Activated T-cell treated with anti-CD3 and anti-CD28 coated beads, Interleukin-2, amount 50 U/mL, for 72 hours (primary cell): ENCODE data around the gene IGFBP1. TPM values are rescaled to one million over a fixed set of nuclear protein-coding genes. Genes with fewer than 3 reads are reported as not detected.
"Not testable (repeated sequence)": the region's sequence is repeated elsewhere in the genome, so short reads cannot be mapped to it uniquely, and the experiment has no call there.

ENCODE experiments used
- ATAC-seq, 2 donors: fragments of 150-1000 bp; cut with Tn5 transposase; replicated peaks in 1 of 2; 2 replicates each; pipeline ENCODE4 v1.10.0; 2021; ENCODE audit warnings: moderate library complexity in 2 of 2, mild to moderate bottlenecking in 1 of 2
- DNase-seq, 2 donors: peaks; one replicate each; pipeline ENCODE4 v3.0.0; 2021 to 2022; ENCODE audit warnings: mixed read lengths in 1 of 2
- H3K27ac Mint-ChIP-seq: one replicate; pipeline ENCODE4 v1.8.0; 2022; ENCODE audit warnings: mild to moderate bottlenecking, moderate library complexity, mixed read lengths
- H3K27me3 Mint-ChIP-seq: one replicate; pipeline ENCODE4 v1.8.0; 2022; ENCODE audit warnings: low read depth, mixed read lengths
- H3K36me3 Mint-ChIP-seq, 2 donors: one replicate each; pipeline ENCODE4 v1.8.0; 2022; ENCODE audit warnings: mixed read lengths in 2 of 2, mild to moderate bottlenecking in 1 of 2; ENCODE audit not compliant: insufficient read depth in 2 of 2
- H3K4me1 Mint-ChIP-seq: one replicate; pipeline ENCODE4 v1.8.0; 2022; ENCODE audit warnings: low read depth, mixed read lengths
- H3K4me3 Mint-ChIP-seq, 2 donors: one replicate each; pipeline ENCODE4 v1.8.0; 2022; ENCODE audit warnings: mild to moderate bottlenecking in 2 of 2, mixed read lengths in 2 of 2, moderate library complexity in 2 of 2
- H3K9me3 Mint-ChIP-seq, 2 donors: one replicate each; pipeline ENCODE4 v1.8.0; 2022; ENCODE audit warnings: mixed read lengths in 2 of 2
- total RNA-seq, 2 donors: library from RNA; stranded (reverse); gene quantifications; one replicate each; pipeline ENCODE4 v1.2.3, GENCODE V29; 2022

IGFBP1 gene
- not detected for total RNA-seq

DNA sequence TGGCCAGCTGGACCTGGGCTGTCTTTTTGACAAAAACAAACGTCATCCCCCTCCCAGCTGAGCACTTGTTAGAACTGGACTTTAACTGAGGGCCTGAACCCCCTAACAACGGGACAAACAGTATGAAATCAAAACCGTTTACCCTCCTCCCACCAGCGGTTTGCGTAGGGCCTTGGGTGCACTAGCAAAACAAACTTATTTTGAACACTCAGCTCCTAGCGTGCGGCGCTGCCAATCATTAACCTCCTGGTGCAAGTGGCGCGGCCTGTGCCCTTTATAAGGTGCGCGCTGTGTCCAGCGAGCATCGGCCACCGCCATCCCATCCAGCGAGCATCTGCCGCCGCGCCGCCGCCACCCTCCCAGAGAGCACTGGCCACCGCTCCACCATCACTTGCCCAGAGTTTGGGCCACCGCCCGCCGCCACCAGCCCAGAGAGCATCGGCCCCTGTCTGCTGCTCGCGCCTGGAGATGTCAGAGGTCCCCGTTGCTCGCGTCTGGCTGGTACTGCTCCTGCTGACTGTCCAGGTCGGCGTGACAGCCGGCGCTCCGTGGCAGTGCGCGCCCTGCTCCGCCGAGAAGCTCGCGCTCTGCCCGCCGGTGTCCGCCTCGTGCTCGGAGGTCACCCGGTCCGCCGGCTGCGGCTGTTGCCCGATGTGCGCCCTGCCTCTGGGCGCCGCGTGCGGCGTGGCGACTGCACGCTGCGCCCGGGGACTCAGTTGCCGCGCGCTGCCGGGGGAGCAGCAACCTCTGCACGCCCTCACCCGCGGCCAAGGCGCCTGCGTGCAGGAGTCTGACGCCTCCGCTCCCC is at the start of gene IGFBP1:
Gene IGFBP1, plus strand, starts transcription at position 304 of the 808 bp plus-strand sequence. Its CDS starts 165 bp downstream, at position 469.
- Mint-ChIP-seq H3K36me3 (no peaks in the 10 kb centered on the region), H3K27me3 (peaks cover 65% of the 10 kb centered on the region), H3K27ac (no peak within 1 kb of the TSS), H3K4me3 (peak within 1 kb of the TSS; percentile 46 to 47), H3K4me1 (no peaks in the 10 kb centered on the region), H3K9me3 (no peaks in the 10 kb centered on the region)
- ATAC-seq (peak; percentile 13 to 25), DNase-seq (peak in 1 of 2 donors; percentile 10)

DNA sequence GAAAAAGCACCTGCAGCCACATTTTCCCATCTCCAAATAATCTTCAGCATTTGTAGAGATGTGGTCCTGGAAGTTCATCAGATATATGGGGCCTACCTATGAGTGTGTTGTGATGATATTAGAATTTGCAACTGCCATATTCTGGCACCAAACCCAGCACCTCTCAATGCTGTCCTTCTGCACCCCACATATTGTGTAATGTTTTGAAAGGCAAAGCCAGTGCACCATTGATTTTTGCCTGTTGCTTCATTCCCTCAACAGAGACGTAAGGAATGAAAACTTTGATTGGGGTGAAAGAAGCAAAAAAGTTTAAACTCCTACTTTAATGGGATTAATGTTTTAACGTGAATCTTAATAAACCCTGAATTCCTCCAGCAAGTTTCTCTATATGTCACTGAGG is 49.4 kb upstream of the IGFBP1 start:
- H3K4me1 Mint-ChIP-seq, DNase-seq, ATAC-seq, H3K4me3 Mint-ChIP-seq, H3K36me3 Mint-ChIP-seq, H3K9me3 Mint-ChIP-seq, H3K27me3 Mint-ChIP-seq, H3K27ac Mint-ChIP-seq: not testable (repeated sequence)

DNA sequence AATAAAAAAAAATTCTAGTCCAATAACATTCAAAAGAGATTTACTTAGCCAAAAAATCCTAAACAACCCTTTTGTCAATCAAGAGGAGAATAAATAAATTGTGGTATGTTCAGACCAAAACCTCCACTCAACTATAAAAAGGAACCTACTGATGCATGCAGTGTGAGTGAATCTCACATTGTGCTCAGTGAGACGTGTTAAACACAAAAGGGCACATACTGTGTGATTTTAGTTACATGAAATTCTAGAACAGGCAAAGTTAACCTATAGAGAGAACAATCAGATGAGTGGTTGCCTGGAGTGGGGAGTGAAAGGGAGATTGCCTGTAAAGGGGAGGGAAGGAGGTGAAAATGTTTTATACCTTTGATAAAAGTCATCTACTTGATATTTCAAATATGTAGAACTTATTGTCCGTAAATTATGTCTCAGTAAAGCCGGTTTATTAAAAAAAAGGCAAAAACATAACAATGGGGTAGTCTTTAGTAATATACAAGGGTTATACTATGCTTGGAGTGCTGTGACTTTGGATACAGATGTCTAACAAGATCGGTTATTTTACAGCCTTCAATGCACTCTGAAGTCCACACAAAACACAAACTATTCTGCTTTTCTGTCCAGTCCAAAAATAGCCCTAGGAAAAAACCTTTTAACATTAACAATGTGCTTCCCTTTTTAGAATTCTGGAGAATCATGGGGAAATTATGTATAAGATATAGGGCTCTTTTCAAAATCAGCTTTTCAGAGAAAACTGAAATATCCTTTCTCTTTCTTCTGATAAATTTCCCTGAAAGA is 46.2 kb upstream of the IGFBP1 start:
- not testable (repeated sequence) for H3K27me3 Mint-ChIP-seq, H3K4me3 Mint-ChIP-seq, DNase-seq, H3K36me3 Mint-ChIP-seq, H3K27ac Mint-ChIP-seq, H3K9me3 Mint-ChIP-seq, H3K4me1 Mint-ChIP-seq, ATAC-seq

DNA sequence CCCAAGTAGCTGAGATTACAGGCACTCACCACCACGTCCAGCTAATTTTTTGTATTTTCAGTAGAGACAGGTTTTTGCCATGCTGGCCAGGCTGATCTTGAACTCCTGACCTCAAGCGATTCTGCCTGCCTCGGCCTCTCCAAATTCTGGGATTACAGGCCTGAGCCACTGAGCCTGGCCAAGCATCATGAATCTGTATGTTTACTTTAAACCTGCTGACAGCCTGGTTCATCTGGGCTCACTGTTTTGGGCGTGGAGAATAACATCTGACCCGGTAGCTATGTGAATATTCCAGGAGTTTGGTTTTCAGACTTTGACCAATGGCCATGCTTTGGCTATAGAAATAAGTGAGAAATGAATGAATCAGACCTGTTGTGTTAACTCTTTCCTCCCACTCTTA is 41.8 kb upstream of the IGFBP1 start:
- H3K9me3 Mint-ChIP-seq, DNase-seq, H3K36me3 Mint-ChIP-seq, H3K4me3 Mint-ChIP-seq, ATAC-seq, H3K27ac Mint-ChIP-seq, H3K27me3 Mint-ChIP-seq, H3K4me1 Mint-ChIP-seq: not testable (repeated sequence)

DNA sequence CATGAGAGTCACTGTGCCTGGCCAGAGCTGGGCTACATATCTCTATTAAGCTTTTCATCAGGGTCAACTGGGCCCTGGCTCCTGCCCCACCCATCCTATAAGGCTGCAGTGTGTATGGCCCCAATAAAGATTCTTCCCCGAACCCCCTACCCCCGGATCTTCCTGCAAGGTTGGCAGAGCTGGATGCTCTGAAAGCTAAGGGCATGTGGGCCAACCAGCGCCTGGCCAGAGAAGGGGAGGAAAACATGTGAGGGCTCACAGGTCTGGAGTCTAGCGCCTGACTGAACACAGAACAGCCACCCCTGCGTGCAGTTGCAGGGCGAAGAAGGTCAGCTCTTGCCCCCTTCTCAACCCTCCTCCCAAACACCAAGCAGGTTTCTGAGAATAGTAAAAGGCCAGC is 39.6 kb upstream of the IGFBP1 start:
- H3K4me1 Mint-ChIP-seq, DNase-seq, H3K9me3 Mint-ChIP-seq, H3K4me3 Mint-ChIP-seq, H3K36me3 Mint-ChIP-seq, ATAC-seq, H3K27ac Mint-ChIP-seq, H3K27me3 Mint-ChIP-seq: not testable (repeated sequence)

DNA sequence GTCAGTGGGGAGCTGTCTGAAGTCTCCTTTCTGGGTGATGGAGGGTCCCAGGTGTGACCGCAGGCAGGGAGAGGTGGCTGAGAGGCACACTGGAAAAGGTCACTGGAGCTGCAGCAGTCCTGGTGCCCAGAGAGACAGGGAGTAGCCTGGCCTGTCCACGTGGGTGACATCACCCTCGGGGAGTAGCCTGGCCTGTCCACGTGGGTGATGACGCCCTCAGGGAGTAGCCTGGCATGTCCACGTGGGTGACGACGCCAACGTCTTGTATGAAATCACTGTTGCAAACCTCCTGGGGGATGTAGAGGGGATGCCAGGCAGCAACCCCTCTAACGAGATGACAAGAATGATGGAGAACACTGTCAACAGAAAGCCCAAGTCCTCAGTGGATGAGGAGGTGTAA is 35.3 kb upstream of the IGFBP1 start:
- not testable (repeated sequence) for H3K36me3 Mint-ChIP-seq, H3K27me3 Mint-ChIP-seq, DNase-seq, H3K27ac Mint-ChIP-seq, H3K9me3 Mint-ChIP-seq, H3K4me3 Mint-ChIP-seq, ATAC-seq, H3K4me1 Mint-ChIP-seq

DNA sequence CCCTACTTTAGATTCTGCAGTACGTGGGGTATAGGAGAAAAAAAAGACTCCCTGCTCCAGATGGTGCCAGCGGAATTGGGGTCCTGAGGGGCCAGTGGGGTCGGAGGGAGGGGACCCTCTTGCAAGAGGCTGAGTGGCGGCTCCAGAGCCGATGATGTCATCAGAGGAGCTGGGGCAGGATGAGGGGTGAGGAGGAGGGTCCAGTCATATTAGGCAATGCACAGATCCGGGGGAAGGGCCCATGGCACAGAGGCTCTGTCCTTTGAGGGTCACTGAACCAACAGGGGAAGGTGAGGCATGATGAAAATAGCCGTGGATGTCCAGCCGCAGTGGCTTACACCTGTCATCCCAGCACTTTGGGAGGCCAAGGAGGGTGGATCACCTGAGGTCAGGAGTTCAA is 34.8 kb upstream of the IGFBP1 start:
- H3K27ac Mint-ChIP-seq, H3K9me3 Mint-ChIP-seq, H3K36me3 Mint-ChIP-seq, DNase-seq, ATAC-seq, H3K4me3 Mint-ChIP-seq, H3K27me3 Mint-ChIP-seq, H3K4me1 Mint-ChIP-seq: not testable (repeated sequence)

DNA sequence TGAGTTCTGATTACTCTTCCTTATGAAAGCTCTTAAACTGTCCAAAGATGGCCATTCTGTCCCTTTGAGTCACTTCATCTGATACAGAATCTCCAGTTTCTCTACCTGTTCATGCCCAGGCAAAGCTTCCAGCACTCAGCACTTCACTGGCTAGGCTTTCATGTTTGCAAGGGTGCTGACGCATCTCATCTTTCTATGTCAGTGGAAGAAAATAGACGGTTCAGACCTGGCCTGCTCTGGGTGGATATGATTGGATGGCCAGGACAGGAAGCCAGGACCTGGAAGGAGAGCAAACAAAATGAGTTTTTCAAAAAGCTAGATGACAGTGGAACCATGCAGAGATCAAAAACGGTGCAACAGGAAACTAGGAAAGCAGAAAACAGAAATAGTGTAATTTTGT is 32.6 kb upstream of the IGFBP1 start:
- H3K9me3 Mint-ChIP-seq = not testable (repeated sequence)
- H3K27me3 Mint-ChIP-seq = peaks cover 21% of the 10 kb centered on the region

DNA sequence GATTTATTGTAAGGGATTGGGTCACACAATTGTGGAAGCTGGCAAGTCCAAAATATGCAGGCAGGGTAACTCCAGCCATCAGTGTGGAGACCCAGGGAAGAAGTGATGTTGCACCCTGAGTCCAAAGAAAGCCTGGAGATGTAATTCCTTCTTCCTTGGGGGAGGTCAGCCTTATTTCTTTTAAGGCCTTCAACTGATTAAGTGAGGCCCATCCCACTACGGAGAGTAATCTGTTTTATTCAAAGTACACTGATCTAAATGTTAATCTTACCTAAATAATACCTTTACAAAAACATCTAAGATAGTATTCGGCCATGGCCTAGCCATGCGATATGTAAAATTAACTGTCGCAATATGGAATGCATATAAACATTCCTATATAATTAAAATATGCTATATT is 31.4 kb upstream of the IGFBP1 start:
- H3K4me1 Mint-ChIP-seq, H3K36me3 Mint-ChIP-seq, H3K4me3 Mint-ChIP-seq, H3K9me3 Mint-ChIP-seq, H3K27ac Mint-ChIP-seq, DNase-seq, ATAC-seq: not testable (repeated sequence)
- peaks cover 24% of the 10 kb centered on the region for H3K27me3 Mint-ChIP-seq

More for the DNA sequence above, 32.6 kb upstream of the IGFBP1 start:
- DNase-seq, ATAC-seq, H3K4me3 Mint-ChIP-seq, H3K27ac Mint-ChIP-seq, H3K4me1 Mint-ChIP-seq, H3K36me3 Mint-ChIP-seq: not testable (repeated sequence)

DNA sequence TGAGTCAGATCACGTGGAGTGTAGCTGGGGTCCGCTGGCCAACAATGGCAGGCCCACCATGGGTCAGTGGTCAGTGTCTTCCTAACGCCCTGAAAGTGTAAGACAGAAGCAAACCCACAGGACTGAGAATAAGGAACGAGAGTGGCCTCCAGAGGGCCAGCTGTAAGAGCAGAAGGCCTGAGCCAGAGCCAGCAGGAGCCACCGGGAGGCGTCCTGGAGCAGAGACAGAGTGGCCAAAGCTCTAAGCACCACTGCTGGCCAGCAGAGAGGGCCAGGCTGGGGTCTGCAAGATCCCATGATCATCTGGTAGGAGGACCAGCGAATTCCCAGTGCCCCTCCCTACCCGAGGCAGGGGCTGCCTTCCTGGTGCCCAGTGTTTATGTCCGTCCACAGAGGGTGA is 24.6 kb upstream of the IGFBP1 start:
- H3K36me3 Mint-ChIP-seq = no peaks in the 10 kb centered on the region
- no peaks in the 10 kb centered on the region for H3K9me3 Mint-ChIP-seq
- H3K27me3 Mint-ChIP-seq = peaks cover 29% of the 10 kb centered on the region
- no peaks in the 10 kb centered on the region for H3K4me1 Mint-ChIP-seq
- no peak for ATAC-seq
- H3K4me3 Mint-ChIP-seq = no peak overlapping the region
- DNase-seq = no peak
- H3K27ac Mint-ChIP-seq = no peak overlapping the region

DNA sequence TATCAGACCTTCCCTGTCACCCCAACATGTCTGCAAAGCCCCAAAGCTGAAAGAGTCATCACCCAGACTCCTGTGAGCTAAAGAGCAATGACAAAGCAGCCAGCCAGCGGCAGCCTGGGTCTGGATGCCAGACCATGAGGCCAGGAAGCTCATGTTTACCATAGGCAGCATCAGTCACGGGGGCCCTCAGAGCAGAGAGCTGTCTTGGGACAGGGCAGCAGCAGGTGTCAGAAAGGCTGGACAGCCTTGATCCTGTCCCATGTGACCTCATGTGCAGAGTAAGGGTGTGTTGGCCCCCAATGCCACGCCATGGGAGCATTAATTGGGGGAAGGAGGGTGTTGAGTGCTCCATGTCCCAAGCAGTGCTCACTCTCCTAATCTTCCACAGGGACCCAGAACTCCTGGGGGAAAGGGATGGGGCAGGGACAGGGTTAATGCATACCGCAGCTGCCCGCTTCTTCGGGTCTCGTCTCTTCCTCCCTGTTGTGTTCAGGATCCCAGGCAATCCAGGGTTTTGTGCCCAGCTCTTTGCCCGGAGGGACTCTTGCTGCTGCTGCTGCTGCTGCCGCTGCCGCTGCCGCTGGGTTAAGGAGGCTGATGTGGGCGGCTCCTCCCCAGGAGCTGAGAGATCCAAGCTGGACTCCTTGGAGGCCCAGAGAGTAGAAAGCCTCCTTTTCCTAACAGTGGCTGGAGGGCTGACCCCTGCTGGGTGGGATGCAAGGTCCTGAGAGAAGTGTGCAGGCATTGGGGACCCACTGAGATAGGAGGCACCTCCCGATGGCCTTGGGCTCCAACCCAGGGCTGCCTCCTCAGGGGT is 22.5 kb upstream of the IGFBP1 start:
- no peak for ATAC-seq
- Mint-ChIP-seq H3K4me3 (no peak overlapping the region), H3K27ac (no peak overlapping the region)

DNA sequence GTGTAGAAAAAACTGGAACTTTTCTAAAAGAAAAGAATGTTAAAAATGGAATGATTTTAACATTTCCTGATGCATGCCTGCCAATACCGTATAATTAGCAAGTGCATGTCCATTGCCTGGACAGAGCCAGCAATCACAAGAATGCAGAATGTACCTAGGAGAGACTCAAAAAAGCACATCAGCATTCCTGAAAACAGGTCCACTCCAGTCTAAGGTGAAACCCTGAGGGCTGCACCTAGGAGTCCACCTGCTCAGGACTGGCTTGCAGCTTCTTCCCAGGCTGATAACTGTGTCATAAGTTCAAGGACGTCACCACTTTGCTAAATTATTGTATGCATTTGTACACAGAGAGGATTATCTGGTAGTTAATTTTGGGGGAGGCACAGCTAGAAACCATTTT is 20.8 kb upstream of the IGFBP1 start:
- ATAC-seq (no peak), DNase-seq (no peak)
- H3K9me3 Mint-ChIP-seq = no peaks in the 10 kb centered on the region
- H3K27me3 Mint-ChIP-seq = peaks cover 14% of the 10 kb centered on the region
- H3K4me3 Mint-ChIP-seq = no peak overlapping the region
- no peaks in the 10 kb centered on the region for H3K36me3 Mint-ChIP-seq
- no peak overlapping the region for H3K27ac Mint-ChIP-seq
- H3K4me1 Mint-ChIP-seq = no peaks in the 10 kb centered on the region

More for the DNA sequence above, 22.5 kb upstream of the IGFBP1 start:
- no peaks in the 10 kb centered on the region for H3K36me3 Mint-ChIP-seq
- H3K27me3 Mint-ChIP-seq = peaks cover 16% of the 10 kb centered on the region
- H3K4me1 Mint-ChIP-seq = no peaks in the 10 kb centered on the region
- H3K9me3 Mint-ChIP-seq = no peaks in the 10 kb centered on the region
- no peak for DNase-seq

DNA sequence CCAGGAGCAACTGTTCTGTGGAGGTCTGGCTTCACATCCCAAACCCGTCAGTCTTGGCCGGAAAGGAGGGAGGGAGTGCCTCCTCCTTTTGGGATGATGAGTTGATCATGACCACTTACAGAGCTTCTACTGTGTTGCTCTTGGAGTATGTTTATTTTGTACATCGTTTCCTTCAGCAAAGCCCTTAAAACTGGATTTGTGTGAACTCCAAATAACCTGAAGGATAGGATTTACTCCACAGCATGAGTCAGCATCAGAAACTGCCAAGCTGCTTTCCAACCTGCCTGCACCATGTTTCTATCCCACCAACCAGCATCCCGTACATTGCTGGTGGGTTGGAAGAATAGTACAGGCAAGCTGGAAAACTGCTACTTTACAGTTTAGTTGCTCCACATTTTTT is 18.9 kb upstream of the IGFBP1 start:
- H3K4me1 Mint-ChIP-seq = no peaks in the 10 kb centered on the region
- ATAC-seq = no peak
- no peak overlapping the region for H3K4me3 Mint-ChIP-seq
- H3K36me3 Mint-ChIP-seq = no peaks in the 10 kb centered on the region
- H3K27me3 Mint-ChIP-seq = peaks cover 4% of the 10 kb centered on the region
- no peak for DNase-seq
- no peak overlapping the region for H3K27ac Mint-ChIP-seq
- no peaks in the 10 kb centered on the region for H3K9me3 Mint-ChIP-seq
